ENCODE results near the gene SMC6. TPM values are rescaled to one million over a fixed set of nuclear protein-coding genes. Genes with fewer than 3 reads are reported as not detected.

The SMC6 gene
- total RNA-seq, 1 experiment from 2014 or later: 9.2 TPM

DNA sequence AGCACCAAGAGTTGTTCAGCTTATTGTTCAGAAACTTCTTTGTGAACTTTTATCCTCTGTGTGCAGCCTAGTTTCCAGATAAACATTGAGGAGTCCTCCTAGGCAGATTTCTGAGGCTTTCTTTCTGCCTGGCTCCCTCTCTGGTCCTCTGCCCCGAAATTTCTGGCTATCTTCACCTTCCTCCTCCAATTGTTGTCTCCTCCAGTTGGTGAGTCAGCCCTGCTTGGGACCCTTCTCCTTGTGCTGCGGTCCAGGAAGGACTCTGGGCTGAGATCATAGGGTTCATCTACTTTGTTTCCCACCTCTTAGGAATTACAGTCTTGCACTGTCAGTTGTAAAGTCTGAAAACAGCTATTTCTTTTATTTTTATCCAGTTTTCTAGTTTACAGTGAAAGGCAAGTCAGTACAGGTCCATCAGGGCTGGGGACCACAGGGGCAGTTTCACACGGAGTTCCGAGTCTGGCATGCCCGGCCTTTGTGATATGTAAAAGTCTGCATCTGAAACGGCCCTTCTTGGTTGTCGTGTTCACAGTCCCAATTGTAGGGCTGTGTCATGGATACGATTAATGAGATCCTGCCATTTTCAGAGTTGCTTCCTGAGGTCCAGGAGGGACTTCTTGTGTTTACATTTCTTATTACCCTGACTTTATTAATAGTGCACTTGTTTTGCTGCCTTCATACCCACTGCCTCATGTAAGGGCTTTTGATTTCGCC, 100.8 kb downstream of the SMC6 start:
- DNase-seq (ENCODE audit: low spot score): no peak

DNA sequence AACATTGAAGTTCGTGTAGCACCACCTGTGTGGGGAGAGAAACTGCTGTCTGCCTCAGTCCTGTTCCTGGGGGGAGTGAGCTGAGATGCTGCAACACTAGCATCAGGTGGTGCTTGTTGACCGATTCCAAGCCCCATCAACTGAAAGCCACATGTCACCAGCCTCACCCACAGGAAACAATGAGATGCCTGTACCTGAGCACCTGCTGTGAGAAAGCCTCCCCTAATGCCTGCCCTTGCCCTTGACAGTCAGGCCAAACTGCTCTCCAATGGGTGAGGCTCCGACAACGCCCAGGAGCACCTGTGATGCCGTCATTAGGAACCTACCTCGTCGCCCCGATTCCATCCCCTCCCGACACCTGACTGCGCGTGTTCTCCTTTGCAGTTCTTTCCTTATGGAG, 104.6 kb downstream of the SMC6 start:
- no peak for DNase-seq (ENCODE audit: low spot score)

DNA sequence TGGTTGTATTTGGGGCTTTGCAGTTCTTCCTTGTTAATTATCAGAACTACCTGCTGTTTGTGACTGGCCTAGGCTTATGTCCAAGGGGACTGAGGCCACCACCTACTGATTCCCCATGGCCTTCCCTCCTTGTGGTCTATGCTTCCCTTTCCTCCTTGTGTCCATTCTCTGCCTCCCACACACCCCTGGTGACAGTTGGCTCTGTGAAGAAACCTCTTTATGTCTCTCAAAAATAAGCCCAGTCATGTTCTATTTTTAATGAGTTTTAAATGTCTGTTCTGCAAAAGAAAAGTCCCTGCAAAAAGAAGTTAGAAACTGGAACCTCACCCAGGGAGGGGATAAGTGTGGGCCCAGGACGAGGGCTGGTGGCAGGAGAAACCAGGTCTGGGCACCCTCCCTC, 105.0 kb downstream of the SMC6 start:
- DNase-seq (ENCODE audit: low spot score): no peak

DNA sequence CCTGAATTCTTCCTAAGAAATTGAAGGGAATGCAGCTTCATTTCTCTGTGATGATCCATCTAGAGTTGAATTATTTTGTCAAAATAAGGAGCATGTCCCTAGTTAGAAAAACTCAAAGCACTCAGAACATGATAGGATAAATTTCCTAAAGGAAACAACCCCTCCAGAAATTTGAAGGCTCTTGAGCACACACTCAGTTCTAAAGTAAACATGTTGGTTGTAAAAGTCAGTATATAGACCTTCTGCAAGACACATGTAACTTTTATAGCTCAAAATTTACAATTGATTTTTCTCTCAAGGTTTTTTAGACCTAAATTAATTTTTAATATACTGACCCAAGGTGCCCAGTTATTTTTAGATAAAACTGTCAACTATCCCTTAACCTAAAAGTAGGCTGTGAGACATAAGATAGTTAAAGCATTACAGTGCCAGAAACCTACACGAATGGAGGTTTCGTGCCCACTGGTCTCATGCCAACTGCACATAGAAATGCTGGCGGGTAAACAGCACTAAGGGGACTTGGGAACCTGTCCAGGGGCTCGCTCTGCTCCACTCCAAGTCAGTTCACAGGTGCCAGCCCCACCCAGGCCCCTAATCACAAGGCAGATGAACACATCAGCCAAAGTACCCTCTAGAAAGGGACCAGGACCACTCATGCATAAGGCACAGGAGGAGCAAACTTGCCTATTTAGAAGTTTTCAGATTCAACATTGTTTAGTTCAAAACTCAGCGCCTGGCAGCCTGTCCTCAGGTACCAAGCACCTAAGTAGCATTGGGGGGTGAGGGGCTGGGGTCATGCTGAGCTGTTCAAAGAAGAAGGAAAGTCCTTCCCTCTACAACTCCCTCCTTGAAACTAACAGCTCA, 106.5 kb downstream of the SMC6 start:
- no peak for DNase-seq (ENCODE audit: low spot score)

DNA sequence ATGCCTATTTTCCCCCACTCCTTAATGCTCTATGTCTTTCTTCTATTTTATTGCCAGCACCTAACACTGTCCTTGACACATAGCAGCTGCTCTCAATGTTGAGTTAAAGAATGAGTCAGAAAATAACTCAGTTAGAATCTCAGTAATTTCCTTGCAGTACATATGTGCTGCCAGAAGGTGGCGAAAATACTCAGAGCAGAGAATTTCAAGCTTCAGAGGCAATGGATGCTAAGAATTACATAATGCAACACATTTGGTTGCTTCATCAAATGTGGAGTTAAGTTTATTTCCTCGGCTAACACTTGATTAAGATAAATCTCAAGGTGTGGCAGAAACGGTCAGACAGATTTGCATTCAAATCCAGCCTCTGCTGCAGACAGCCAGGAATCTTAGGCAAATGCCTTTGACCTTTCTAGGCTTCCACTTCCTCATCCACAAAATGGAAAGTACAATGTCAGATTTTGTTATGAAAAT, 107.5 kb downstream of the SMC6 start:
- peak; percentile 62 for DNase-seq (ENCODE audit: low spot score)

DNA sequence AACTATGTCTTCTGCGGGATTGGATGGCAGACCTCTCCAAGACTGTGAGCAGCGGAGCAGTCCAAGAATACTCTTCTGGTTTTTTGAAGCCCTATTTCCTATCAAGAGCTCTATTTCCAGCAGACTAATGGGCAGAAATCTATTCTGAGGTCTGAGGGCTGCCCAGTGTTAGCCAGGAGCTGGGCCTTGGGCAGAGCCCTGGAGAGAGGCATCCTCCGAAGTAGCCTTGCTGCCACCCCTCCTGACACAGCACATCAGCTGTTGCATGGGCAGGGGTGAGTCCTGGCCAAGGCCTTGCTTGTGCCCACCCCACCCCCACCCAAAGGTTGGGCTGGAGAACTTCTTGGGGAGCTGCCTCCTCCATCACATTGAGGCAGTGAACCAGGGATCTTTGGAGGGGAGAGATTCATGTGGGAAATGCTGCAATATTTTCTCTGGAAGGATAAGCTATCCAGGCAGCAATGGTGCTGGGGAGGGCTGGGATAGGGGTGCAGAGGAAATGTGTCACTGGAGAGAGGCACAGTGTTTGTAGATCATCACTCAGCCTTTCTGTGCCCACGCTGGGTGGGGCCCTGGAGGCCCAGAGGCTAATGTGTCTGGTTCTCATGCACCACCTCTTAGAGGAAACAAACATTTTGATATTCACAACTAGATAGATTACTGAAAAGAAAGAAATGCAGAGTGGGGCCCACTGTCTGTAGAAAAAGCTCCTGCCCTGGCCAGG, 108.5 kb downstream of the SMC6 start:
- DNase-seq (ENCODE audit: low spot score): no peak

DNA sequence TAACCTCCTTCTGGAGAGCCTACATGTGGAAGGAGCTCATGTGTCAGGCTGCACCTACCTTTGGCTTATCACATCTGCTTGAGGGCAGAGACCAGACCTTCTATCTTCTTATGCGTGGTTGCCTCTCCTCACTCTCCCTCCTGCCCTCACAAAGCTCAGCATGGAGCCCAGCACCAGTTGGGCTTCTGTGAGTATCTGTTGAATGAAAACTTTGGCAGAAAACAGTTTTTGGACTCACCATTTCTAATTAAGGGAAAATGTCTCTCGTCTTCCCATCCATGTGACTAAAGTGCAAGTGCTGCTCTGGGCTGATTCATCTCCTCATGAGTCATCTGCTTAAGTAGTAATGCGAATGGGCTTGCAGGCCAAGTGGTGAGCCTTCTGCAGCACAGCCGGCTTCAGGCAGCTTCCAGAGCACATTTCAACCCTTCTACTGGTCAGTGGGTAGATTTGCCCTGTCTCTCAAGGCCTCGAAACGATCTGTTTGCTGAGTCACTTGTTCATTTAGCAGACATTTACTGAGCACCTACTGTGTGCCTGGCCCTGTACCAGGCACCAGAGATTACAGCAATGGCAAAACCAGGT, 110.5 kb downstream of the SMC6 start:
- DNase-seq (ENCODE audit: low spot score): peak; percentile 85

DNA sequence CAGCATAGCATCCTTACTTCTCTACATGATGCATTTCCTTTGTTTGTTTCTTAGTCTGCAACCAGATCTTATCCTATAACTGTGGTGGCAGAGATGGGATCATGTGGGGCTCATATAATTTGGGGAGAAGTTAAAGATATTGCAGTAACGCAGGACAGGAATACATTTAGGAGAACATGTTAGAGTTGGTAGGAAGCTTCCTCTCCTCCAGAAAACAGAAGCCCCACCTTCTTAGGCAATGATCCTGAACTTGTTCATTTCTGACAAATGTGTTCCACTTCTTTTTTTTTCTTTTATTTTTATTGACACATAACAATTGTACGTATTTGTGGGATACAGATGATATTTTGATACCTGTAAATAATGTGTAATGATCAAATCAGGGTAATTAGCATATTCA, 113.2 kb downstream of the SMC6 start:
- no peak for DNase-seq (ENCODE audit: low spot score)

DNA sequence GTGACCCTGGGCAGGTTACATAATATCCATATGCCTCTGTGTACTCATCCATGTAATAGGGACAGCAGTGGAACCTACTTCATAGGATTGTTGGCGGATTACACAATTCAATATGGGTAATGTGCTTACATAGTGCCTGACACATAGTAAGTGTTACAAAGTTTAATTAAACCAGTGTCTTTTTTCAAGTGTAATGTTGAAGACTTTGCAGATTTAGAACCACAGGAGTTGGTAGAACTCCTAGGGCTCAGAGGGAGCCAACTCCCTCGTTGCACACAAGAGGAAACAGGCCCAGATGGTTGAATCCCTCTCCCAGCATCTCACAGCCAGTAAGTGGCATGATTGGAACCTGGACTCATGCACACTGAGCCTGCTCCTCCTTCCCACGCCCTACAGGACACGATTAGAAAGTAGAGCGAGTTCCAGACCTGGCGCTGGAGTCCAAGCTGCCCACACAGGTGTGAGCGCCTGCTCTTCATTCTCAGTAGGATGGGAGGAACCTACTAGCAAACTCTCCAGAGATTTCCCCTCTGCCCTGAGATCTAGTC, 115.3 kb downstream of the SMC6 start:
- DNase-seq (ENCODE audit: low spot score): no peak

DNA sequence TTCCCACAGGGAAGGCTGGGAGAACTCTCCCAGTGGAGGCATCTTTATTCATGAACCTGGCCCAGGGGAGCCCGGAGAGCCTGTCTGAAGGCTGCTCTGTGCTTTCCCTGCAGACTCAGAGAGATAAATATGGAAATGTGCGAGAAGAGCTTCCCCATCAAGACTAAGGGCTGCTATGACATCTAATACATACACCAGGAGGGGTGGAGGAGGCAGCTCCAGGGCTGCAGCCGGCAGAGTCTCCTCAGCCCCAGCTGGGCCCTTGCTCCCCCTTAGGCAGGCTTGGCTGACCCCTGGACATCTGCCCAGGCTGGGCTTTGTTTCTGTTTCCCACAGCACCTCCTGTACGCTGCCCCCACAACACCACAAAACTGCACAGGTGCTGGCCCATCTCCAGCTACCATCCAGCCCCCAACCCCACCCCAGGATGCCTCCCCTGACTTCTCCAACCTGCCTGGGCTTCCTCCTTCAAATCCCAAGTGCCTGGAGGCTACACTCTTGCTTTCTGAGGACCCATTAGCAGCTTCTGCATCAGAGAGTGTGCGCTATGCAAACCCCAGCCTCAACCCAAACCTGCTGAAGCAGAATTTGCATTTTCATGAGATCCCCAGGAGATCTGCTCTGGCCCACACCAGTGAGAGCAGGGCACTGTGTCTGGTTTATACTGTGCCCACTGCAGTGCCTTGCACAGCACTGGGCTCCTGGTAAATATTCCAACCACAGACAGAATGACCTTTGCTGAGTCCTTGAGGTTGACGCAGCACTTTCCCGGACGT, 116.3 kb downstream of the SMC6 start:
- DNase-seq (ENCODE audit: low spot score): no peak

DNA sequence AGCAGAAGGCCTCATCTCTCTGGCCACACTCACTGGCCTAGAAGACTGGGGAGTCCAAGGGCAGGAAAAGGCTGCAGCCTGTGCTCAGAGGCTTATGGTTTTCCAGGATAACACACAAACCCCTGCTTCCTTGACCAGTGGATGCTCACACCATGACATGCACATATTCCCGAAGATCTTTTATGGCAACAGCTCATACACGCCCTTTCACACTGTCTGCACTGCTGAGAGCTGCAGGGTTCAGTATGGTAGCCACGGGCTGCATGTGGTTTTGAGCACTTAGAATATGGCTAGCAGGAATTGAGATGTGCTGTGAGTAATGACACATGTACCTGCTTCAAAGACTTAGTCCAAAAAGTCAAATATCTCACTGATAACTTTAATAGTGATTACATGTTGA, 117.4 kb downstream of the SMC6 start:
- DNase-seq (ENCODE audit: low spot score): no peak

DNA sequence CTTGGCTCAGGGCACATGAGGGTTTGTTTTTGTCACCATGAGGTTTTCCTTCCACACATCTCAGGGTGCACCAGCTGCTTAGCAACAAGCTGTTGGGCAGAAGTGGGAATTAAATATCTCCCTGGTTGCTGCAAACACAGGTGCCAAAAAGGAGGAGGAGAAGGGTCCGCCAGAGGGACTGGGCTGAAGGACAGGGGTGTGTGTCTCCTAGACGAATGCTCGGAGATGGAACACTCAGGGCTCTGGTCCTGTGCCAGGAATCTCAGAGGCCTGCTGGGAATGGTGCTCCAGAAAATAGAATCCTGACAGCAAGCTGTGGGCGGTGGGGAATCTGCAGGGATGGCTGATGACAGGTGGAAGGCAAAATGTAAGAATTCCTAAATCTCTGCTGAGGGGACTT, 118.6 kb downstream of the SMC6 start:
- DNase-seq (ENCODE audit: low spot score): no peak

DNA sequence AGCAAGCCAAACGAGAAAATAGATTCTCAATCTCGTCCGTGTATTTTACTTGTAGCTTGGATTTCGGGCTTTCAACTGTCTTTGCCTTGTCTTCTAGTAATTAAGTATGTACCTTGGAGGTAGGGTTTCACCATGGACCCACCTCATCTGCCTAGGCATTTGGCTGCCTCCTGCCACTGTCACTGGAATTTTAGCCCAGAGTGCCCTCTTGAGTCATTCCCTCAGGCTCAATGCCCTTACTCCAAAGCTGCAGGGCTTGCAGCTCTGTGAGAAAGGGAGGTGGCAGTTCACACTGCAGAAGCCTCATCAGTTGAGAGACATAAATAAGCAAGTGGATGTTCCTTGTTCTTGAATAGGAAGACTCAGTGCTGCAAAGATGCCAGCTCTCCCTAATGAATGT, 123.5 kb downstream of the SMC6 start:
- no peak for DNase-seq (ENCODE audit: low spot score)

DNA sequence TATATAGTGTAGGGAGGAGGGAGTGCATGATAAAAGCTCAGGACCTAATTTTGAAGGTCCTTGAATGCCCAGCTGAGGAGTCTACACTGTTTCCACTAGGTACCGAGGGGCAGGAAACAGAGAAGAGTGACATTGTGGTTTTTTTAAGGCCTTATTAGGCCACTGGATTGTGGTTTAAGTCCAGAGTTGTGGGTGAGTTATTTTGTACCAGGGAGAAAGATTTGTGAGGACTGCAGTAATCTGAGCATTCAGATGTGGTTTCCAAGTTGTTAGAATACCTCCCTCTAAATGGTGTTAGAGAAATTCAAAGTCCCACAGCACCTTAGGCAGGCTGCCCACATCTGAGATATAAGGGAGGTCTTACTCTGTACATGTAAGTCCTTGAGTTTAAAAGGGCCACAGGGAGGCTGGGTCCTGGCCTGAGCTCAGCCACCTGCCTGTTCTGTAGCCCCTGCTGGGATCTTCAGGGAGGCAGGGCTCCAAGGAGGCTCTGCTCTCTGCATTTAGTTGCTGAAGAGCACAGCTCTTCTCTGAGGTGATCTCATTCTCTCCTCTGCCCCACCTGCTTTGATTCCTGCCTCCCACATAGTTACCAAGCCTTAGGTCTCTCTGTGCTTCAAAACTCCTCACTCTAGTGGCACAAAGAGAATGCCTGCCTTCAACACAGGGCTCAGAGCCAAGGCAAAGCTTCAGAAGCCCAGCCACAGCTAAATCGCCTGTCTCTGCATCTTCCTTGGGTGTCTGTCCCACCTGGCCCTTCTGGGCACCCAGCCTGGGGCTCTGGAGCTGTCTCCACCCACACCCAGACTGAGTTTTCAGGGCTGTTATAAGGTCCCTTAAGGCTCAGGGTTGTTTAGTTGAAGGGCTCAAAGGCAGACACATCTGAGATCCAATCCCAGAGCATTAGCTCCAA, 125.0 kb downstream of the SMC6 start:
- DNase-seq (ENCODE audit: low spot score): peak; percentile 67

DNA sequence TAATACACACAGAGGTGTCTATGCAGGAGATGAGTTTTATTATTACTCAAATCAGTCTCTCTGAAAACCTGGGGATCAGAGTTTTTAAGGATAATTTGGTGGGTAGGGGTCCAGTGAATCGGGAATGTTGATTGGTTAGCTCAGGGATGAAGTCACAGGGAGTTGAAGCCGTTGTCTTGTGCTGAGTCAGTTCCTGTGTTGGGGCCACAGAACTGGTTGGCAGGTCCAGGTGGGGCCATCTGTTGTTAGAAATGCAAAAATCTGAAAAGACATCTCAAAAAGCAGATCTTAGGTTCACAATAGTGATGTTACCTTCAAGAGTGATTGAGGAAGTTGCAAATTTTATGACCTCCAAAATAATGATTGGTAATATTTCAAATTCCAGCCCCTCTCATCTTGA, 126.2 kb downstream of the SMC6 start:
- no peak for DNase-seq (ENCODE audit: low spot score)

DNA sequence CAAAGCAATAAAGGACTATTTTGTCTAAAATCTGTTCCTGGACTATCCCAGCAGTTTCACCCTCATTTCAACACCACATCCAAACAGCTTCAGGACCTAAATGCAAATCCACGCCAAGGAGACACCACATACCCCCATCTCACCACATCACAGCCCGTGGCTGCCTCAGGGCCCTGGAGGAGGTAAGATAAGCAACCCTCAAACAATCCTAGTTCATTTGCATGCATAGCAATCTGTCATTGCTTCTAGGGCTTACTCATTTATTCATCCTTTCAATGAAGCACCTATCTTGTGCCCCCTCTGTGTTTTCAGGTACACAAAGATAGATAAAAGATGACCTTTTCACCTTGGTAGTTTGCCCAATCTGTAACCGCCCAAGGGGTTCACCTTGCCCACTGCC, 126.6 kb downstream of the SMC6 start:
- DNase-seq (ENCODE audit: low spot score): no peak

DNA sequence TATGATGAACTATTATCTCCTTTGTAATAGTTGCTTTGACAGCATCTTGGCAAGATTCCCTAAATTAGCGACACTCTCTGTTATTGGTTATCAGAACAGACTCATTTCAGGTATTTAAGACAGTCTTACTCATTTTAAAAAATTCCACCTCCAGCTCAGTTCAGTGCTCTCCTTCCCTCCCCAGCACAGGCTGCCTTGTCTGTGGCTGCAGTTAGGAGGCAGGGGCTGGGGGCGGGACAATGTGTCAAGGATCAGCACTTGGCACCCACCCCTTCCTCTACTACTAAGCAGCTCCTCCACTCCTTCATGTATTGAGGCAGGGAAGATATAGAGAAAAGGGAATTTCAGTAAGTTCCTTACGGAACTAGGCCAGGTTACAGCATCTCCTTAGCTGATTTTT, 128.2 kb downstream of the SMC6 start:
- no peak for DNase-seq (ENCODE audit: low spot score)

DNA sequence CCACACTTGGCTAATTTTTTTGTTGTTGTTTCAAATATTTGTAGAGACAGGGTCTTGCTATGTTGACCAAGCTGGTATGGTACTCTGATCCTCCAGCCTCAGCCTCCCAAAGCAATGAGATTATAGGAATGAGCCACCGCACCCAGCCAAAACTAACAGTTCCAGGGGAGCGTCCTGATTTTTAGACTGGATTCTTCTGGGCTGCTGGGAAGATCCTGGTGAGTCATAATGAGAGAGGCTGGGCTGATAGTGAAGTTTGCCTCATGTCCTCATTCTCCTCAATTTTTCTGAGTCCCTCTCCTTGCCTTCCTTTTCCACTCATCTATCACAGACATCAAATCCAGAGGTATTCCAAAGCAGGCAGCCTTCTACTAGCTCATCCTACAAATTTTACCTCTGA, 131.8 kb downstream of the SMC6 start:
- DNase-seq (ENCODE audit: low spot score): no peak

DNA sequence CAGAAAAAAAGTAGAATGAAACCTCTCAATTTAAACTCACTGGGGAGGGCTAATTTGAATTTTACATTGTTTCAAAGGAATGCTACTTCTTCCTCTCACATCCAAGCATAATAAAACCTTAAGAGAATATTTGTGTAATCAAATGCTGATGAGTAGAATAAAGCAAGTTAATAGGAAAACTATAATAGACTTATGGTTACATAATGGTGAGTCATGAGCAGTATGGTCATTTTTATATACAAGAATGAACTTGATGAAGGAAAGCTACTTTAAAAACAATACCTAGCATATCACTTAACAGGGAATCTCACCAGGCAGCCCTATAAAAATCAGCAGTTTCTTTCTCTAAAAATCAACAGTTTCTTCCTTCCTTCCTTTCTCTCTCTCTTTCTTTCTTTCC, 132.8 kb downstream of the SMC6 start:
- DNase-seq (ENCODE audit: low spot score): no peak

DNA sequence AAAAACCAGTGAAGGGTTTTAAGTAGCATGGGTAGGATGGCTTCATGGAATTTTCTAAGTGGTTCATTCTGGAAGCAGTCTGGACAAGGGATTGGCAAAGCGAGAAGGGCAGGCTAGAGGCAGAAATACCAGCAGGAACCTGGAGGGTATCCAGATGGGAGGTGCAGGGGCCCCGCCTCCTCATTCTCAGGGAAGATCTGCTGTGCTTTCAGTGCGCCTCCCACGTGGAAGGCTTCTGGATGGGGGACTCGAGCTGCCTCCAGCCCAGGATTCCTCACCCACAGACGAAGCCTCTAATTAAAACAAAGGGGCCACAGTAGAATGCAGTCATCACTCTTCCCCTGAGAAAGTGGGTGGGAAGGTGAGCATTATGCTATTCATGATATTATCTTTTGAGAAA, 133.3 kb downstream of the SMC6 start:
- DNase-seq (ENCODE audit: low spot score): peak; percentile 59
